ENCODE measurements around the gene IRF8. TPM values are rescaled to one million over a fixed set of nuclear protein-coding genes. Genes with fewer than 3 reads are reported as not detected.
"Not testable (repeated sequence)": the region's sequence is repeated elsewhere in the genome, so short reads cannot be mapped to it uniquely, and the experiment has no call there.

Gene IRF8
- total and polyA plus RNA-seq, 7 donors = 3.5 to 74.0 (median 10.8) TPM

DNA sequence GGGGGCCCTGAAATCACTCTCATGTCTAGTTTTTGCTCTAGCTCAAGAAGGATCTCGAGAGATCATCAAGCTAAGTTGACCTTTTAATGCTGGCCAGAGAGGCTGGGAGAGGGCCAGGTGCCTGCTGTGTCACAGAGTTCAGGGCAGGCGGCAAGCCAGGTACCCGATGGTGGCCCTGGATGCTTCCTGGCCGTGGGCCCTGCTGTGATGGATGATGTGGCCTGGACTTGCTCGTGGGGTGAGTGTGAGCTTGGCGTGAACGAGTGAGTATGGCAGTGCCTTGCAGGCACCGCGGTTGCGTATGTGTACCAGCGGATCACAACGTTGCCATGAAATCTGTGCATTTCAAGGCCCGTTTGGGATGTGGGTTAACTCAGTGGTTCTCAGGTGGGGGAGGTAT, 7.4 kb downstream of the IRF8 start:
- TF ChIP-seq POLR2AphosphoS5 (IDR thresholded peaks at IDR 0.05) (no peak), POLR2A (IDR thresholded peaks at IDR 0.05) (no peak)
- no peaks in the 10 kb centered on the region for H3K4me1 ChIP-seq
- no peak overlapping the region for H3K27ac ChIP-seq
- H3K27me3 ChIP-seq = peaks cover 0 to 38% (median 2%) of the 10 kb centered on the region in 3 donors
- no peak overlapping the region for H3K4me3 ChIP-seq
- DNase-seq = peak; percentile 40
- intact Hi-C loops (cut with DNase I) = no loop called here
- 92 to 93% methylated on average over 13 of the region's 13 CpGs for WGBS, 2 donors
- H3K9me3 ChIP-seq = no peaks in the 10 kb centered on the region
- no peaks in the 10 kb centered on the region for H3K36me3 ChIP-seq

DNA sequence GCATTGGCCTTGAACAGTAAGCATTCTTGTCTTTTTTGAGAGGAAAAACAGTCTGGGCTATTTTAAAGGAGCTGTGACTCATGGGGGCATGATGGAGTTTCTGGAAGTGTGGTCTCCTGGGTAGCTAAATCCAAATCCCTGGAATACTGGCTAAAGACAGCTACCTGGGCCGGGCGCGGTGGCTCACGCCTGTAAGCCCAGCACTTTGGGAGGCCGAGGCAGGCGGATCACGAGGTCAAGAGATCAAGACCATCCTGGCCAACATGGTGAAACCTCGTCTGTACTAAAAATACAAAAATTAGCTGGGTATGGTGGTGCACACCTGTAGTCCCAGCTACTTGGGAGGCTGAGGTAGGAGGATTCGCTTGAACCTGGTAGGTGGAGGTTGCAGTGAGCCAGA, 8.3 kb downstream of the IRF8 start:
- H3K9me3 ChIP-seq; H3K4me3 ChIP-seq; H3K4me1 ChIP-seq; H3K36me3 ChIP-seq; intact Hi-C loops (cut with DNase I): not testable (repeated sequence)
- Histone ChIP-seq H3K27ac (peak overlapping the region in 1 of 4 donors; percentile 29), H3K27me3 (peaks cover 0 to 29% (median 0%) of the 10 kb centered on the region in 3 donors)
- WGBS, 2 donors = 93 to 94% methylated on average over 9 of the region's 9 CpGs
- DNase-seq = peak; percentile 1

DNA sequence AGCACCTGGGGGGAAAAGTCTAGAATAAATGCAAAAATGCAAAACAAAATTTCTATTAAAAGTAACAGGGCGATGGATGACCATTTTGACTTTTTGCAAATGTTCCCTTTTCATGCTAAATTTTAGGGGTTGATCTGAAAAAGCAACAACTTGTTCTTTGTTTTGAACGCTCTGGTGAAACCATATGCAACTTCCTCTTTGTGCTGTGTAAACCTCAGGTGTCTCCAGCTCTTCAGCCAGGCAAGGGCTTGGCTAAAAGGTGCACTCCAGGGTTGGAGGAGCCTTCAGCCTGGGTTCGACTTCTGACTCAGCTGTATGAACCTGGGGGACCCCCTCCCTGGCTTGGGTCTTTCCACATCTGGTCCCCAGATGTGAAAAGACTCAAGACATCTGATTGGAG, 9.5 kb downstream of the IRF8 start:
- H3K9me3 ChIP-seq = no peaks in the 10 kb centered on the region
- peaks cover 0 to 16% (median 14%) of the 10 kb centered on the region in 4 donors for H3K4me1 ChIP-seq
- H3K36me3 ChIP-seq = no peaks in the 10 kb centered on the region
- TF ChIP-seq, protein P1, sequence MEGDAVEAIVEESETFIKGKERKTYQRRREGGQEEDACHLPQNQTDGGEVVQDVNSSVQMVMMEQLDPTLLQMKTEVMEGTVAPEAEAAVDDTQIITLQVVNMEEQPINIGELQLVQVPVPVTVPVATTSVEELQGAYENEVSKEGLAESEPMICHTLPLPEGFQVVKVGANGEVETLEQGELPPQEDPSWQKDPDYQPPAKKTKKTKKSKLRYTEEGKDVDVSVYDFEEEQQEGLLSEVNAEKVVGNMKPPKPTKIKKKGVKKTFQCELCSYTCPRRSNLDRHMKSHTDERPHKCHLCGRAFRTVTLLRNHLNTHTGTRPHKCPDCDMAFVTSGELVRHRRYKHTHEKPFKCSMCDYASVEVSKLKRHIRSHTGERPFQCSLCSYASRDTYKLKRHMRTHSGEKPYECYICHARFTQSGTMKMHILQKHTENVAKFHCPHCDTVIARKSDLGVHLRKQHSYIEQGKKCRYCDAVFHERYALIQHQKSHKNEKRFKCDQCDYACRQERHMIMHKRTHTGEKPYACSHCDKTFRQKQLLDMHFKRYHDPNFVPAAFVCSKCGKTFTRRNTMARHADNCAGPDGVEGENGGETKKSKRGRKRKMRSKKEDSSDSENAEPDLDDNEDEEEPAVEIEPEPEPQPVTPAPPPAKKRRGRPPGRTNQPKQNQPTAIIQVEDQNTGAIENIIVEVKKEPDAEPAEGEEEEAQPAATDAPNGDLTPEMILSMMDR (IDR thresholded peaks at IDR 0.05) = no peak
- TF ChIP-seq EP300 (IDR thresholded peaks at IDR 0.05) (no peak), POLR2AphosphoS5 (IDR thresholded peaks at IDR 0.05) (no peak), POLR2A (IDR thresholded peaks at IDR 0.05) (no peak)
- H3K27ac ChIP-seq = peak overlapping the region in 2 of 4 donors; percentile 17 to 46
- intact Hi-C loops (cut with DNase I) = no loop called here
- peak; percentile 34 for DNase-seq
- peaks cover 0 to 17% (median 0%) of the 10 kb centered on the region in 3 donors for H3K27me3 ChIP-seq
- whole genome bisulfite sequencing, 2 donors = 53 to 85% methylated on average over 3 of the region's 3 CpGs
- H3K4me3 ChIP-seq = no peak overlapping the region

DNA sequence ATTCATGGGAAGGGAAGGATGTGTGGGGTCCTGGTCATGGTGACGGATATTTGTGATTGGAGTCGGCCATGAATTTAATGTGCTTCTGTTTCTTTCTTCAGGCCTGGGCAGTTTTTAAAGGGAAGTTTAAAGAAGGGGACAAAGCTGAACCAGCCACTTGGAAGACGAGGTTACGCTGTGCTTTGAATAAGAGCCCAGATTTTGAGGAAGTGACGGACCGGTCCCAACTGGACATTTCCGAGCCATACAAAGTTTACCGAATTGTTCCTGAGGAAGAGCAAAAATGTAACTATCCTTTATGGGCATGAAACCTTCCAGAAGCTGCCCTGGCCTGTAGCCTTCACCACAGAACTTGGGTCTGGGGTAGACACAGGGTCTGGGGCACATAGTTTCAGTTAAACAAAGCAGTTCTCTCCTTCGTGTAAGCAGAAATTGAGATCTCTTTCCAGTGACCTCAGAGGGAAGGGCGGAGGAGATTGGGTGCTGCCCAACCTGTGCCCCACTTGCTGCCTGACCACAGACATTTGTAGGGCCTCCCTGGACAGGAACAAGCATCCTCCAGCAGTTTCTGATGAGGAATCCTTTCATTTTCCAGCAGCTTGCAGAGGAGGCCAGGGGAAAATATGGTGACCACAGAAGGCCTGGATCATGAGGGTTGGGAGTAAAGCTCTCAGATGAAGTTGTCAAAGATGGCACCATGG, 10.1 kb downstream of the IRF8 start:
- Histone ChIP-seq H3K4me3 (no peak overlapping the region), H3K27me3 (peaks cover 0 to 13% (median 0%) of the 10 kb centered on the region in 3 donors), H3K4me1 (peaks cover 0 to 16% (median 14%) of the 10 kb centered on the region in 4 donors), H3K9me3 (no peaks in the 10 kb centered on the region), H3K27ac (peak overlapping the region; percentile 17 to 46 (median 28)), H3K36me3 (no peaks in the 10 kb centered on the region)
- DNase-seq = peak; percentile 57
- WGBS, 2 donors = 68 to 85% methylated on average over 10 of the region's 10 CpGs
- intact Hi-C loops (cut with DNase I) = no loop called here
- TF ChIP-seq POLR2A (IDR thresholded peaks at IDR 0.05) (no peak), POLR2AphosphoS5 (IDR thresholded peaks at IDR 0.05) (no peak), EP300 (IDR thresholded peaks at IDR 0.05) (no peak)
- TF ChIP-seq, protein P1 (IDR thresholded peaks at IDR 0.05) = no peak

DNA sequence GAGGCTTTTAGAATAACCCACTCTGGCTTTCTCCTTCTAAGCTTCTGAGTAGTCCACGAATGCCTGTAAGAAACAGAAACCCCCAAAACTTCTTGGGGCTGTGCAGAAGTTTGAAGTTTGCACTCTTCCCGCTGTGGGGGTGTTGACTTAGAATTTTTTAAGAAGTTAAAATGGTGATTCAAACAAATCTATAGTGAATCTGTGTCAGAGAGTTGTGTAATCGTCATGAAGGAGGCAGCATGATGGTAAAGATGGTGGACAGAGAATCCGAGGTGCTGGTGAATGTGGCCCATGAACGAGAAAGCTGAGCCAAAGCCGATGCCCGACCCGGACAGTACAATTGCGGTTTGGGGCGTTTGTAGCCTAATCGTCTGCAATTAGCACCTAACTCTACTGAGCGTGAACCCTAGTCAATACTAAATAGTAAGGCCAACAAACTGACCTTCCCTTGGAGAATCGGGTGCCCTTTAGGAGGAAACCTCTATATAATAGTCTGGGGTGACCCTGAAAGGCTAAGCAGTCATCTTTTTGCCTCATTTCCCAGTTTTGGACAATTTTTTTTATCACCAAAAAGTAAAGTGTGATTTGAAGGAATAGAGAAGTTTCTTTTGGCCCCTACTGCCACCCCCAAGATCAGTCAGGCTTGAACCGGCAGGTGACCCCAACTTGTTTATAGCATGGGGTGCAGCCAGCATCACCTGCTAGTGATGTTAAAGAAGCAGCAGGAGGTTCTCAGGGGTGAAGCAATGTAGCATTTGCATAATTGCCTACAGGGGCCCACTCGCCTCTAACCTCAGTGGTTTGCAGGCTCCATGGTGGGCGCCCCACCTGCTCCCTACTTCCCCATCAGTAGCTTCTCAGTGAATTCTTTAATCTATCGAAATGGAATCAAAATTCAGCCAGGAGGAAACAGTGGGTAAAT, 11.2 kb downstream of the IRF8 start:
- 86 to 96% methylated on average over 17 of the region's 17 CpGs for WGBS, 2 donors
- Histone ChIP-seq H3K4me1 (peaks cover 0 to 16% (median 14%) of the 10 kb centered on the region in 4 donors), H3K27me3 (peaks cover 0 to 1% (median 0%) of the 10 kb centered on the region in 3 donors), H3K36me3 (no peaks in the 10 kb centered on the region), H3K4me3 (no peak overlapping the region), H3K9me3 (no peaks in the 10 kb centered on the region), H3K27ac (no peak overlapping the region)
- intact Hi-C loops (cut with DNase I) = no loop called here
- TF ChIP-seq POLR2AphosphoS5 (IDR thresholded peaks at IDR 0.05) (no peak), POLR2A (IDR thresholded peaks at IDR 0.05) (no peak), EP300 (IDR thresholded peaks at IDR 0.05) (no peak)
- TF ChIP-seq, protein P1 (IDR thresholded peaks at IDR 0.05) = no peak
- no peak for DNase-seq

Data from sigmoid colon (tissue), 7 donors.